PC-9 (cell line): ENCODE data around the gene SCAF11. TPM values are rescaled to one million over a fixed set of nuclear protein-coding genes. Genes with fewer than 3 reads are reported as not detected.

Source experiments
- BruUV-seq: library from RNA; stranded (reverse); fragments of 400-500 nt; replicated peaks from 2 replicates; lab custom pipeline; 2021; lab: Mats Ljungman, UMichigan
- CTCF ChIA-PET: fragments of 300-600 bp; sonication (Branson Sonifier 250); formaldehyde crosslinking; loops from one replicate; lab custom pipeline; 2022; ENCODE audit warnings: antibody characterized with exemption; lab: Charles Lee
- POLR2A ChIA-PET: fragments of 300-600 bp; sonication (Branson Sonifier 250); formaldehyde crosslinking; loops from one replicate; lab custom pipeline; 2022; ENCODE audit warnings: antibody characterized with exemption; ENCODE audit not compliant: unreplicated experiment; lab: Charles Lee
- DNase-seq, 2 experiments: peaks; one replicate each; pipeline versions ENCODE4 v3.0.0 to v3.0.0-alpha.2; 2015 to 2022; ENCODE audit warnings: mixed read lengths in 1 of 2
- H2AFZ ChIP-seq: fragments of 200-600 bp; sonication (generic); 2 replicates; pipeline ENCODE4 v1.8.1; 2017; ENCODE audit warnings: antibody characterized with exemption
- H3F3A ChIP-seq: fragments of 200-600 bp; sonication (generic); 2 replicates; pipeline ENCODE4 v1.8.1; 2017; ENCODE audit warnings: antibody characterized with exemption, mild to moderate bottlenecking, low read depth; ENCODE audit not compliant: insufficient read depth
- H3K27ac ChIP-seq: fragments of 200-600 bp; sonication (generic); 2 replicates; pipeline ENCODE4 v1.6.1; 2016; ENCODE audit warnings: mixed run types
- H3K27me3 ChIP-seq: fragments of 200-600 bp; sonication (generic); 2 replicates; pipeline ENCODE4 v1.6.1; 2016; ENCODE audit warnings: low read depth, mixed run types; ENCODE audit not compliant: insufficient read depth
- H3K36me3 ChIP-seq: fragments of 200-600 bp; sonication (generic); 2 replicates; pipeline ENCODE4 v1.6.1; 2016; ENCODE audit warnings: low read depth, mixed run types
- H3K4me1 ChIP-seq: fragments of 200-600 bp; sonication (generic); replicated peaks from 2 replicates; pipeline ENCODE4 v1.6.1; 2016; ENCODE audit warnings: mixed run types; ENCODE audit not compliant: insufficient read depth
- H3K4me2 ChIP-seq: fragments of 200-600 bp; sonication (generic); 2 replicates; pipeline ENCODE4 v1.6.1; 2017; ENCODE audit warnings: mixed run types
- H3K4me3 ChIP-seq: fragments of 200-600 bp; sonication (generic); 2 replicates; pipeline ENCODE4 v1.6.1; 2016; ENCODE audit warnings: mixed run types
- H3K79me2 ChIP-seq: fragments of 200-600 bp; sonication (generic); 2 replicates; pipeline ENCODE4 v1.6.1; 2017; ENCODE audit warnings: low read depth, mixed run types
- H3K9me2 ChIP-seq: fragments of 200-600 bp; sonication (generic); 2 replicates; pipeline ENCODE4 v1.8.1; 2017; ENCODE audit warnings: mild to moderate bottlenecking; ENCODE audit not compliant: insufficient read depth
- H3K9me3 ChIP-seq: fragments of 200-600 bp; sonication (generic); 2 replicates; pipeline ENCODE4 v1.8.1; 2016; ENCODE audit warnings: low read depth; ENCODE audit not compliant: insufficient read depth
- H4K20me1 ChIP-seq: fragments of 200-600 bp; sonication (generic); 2 replicates; pipeline ENCODE4 v1.8.1; 2017; ENCODE audit not compliant: insufficient read depth
- CTCF ChIP-seq: fragments of 200-600 bp; sonication (generic); conservative IDR thresholded peaks from 2 replicates; pipeline ENCODE4 v1.6.1; 2017; ENCODE audit warnings: mixed run types, antibody characterized with exemption, mild to moderate bottlenecking, moderate library complexity
- EZH2 ChIP-seq: fragments of 200-600 bp; sonication (generic); IDR thresholded peaks from 2 replicates; pipeline ENCODE4 v1.8.0; 2017; ENCODE audit warnings: antibody characterized with exemption, low read depth
- intact Hi-C: fragments of 100-400 bp; cut with micrococcal nuclease; formaldehyde crosslinking; loops from one replicate; pipeline ENCODE4 v1.10.0; 2022; ENCODE audit not compliant: unreplicated experiment
- total RNA-seq: library from RNA; stranded (reverse); gene quantifications from 2 replicates; pipeline ENCODE4 v1.2.3, GENCODE V29; 2021

The SCAF11 gene
- total RNA-seq, 1 experiment from 2014 or later: 98.7 TPM

- Histone ChIP-seq H4K20me1 (no peaks in the 10 kb centered on the region), H3K27ac (no peak overlapping the region), H3K9me2 (no peaks in the 10 kb centered on the region), H2AFZ (no peak overlapping the region), H3K4me2 (no peak overlapping the region), H3K79me2 (no peaks in the 10 kb centered on the region), H3K4me3 (no peak overlapping the region), H3K4me1 (no peaks in the 10 kb centered on the region), H3K36me3 (peaks cover 19% of the 10 kb centered on the region), H3F3A (no peaks in the 10 kb centered on the region), H3K9me3 (no peaks in the 10 kb centered on the region), H3K27me3 (no peaks in the 10 kb centered on the region)
- BruUV-seq: no TSS peak
- CTCF ChIA-PET: no interaction called here
- no peak for DNase-seq
- POLR2A ChIA-PET: interaction anchor here (0.7 kb wide), 1 partner anchor 303 kb away, joined by 10 read pairs; no protein-coding TSS in a partner anchor
- intact Hi-C loops: no loop called here
- no peak for TF ChIP-seq EZH2
Measured at GRCh38 chr12:45939759-45940158, 50.6 kb downstream of the SCAF11 start.

GRCh38 chr12:45938566-45938965 lies 51.8 kb downstream of the SCAF11 start:
- intact Hi-C loops: no loop called here
- no TSS peak for BruUV-seq
- Histone ChIP-seq H3K27me3 (no peaks in the 10 kb centered on the region), H3F3A (no peaks in the 10 kb centered on the region), H3K4me2 (no peak overlapping the region), H2AFZ (no peak overlapping the region), H3K79me2 (no peaks in the 10 kb centered on the region), H3K27ac (no peak overlapping the region), H4K20me1 (no peaks in the 10 kb centered on the region), H3K36me3 (peaks cover 11% of the 10 kb centered on the region), H3K4me1 (no peaks in the 10 kb centered on the region), H3K9me2 (no peaks in the 10 kb centered on the region), H3K4me3 (no peak overlapping the region), H3K9me3 (no peaks in the 10 kb centered on the region)
- ChIA-PET POLR2A (no interaction called here), CTCF (no interaction called here)
- TF ChIP-seq CTCF (no peak), EZH2 (no peak)
- DNase-seq: no peak

GRCh38 chr12:45934956-45935355 lies 55.4 kb downstream of the SCAF11 start:
- Histone ChIP-seq H3K27ac (no peak overlapping the region), H3K9me3 (no peaks in the 10 kb centered on the region), H3F3A (0 out of 2 replicates have a peak, but pooled peaks cover 4% of the 10 kb centered on the region), H3K4me3 (no peak overlapping the region), H2AFZ (no peak overlapping the region), H3K79me2 (no peaks in the 10 kb centered on the region), H3K36me3 (peaks cover 34% of the 10 kb centered on the region; the same call in 1 of the 2 replicates), H3K4me1 (no peaks in the 10 kb centered on the region), H4K20me1 (0 out of 2 replicates have a peak, but pooled peaks cover 3% of the 10 kb centered on the region), H3K4me2 (no peak overlapping the region), H3K9me2 (no peaks in the 10 kb centered on the region), H3K27me3 (no peaks in the 10 kb centered on the region)
- ChIA-PET CTCF (no interaction called here), POLR2A (no interaction called here)
- DNase-seq: no peak
- TF ChIP-seq EZH2 (no peak), CTCF (no peak)
- intact Hi-C loops: no loop called here
- BruUV-seq: no TSS peak
